IPS-20b (cell line): ENCODE measurements around the gene WDR90.
A peak's percentile ranks its signal among the peaks of the same experiment; 100 is the strongest.

Source experiments
- H3K27ac ChIP-seq: one replicate; pipeline ENCODE4 v1.5.1; 2013; ENCODE audit warnings: low read length
- H3K27me3 ChIP-seq: 2 replicates; pipeline ENCODE4 v1.6.1; 2013; ENCODE audit warnings: mild to moderate bottlenecking, low read length, inconsistent platforms; ENCODE audit not compliant: insufficient read depth
- H3K36me3 ChIP-seq: 2 replicates; pipeline ENCODE4 v1.6.1; 2013; ENCODE audit warnings: low read depth, mild to moderate bottlenecking, inconsistent platforms, low read length, moderate library complexity; ENCODE audit not compliant: insufficient read depth
- H3K4me1 ChIP-seq: 2 replicates; pipeline ENCODE4 v1.6.1; 2013; ENCODE audit warnings: mild to moderate bottlenecking, control low read depth, inconsistent platforms, low read length, moderate library complexity; ENCODE audit not compliant: insufficient read depth
- H3K4me3 ChIP-seq: 2 replicates; pipeline ENCODE4 v1.5.1; 2013; ENCODE audit warnings: mild to moderate bottlenecking, low read length, inconsistent platforms
- H3K9ac ChIP-seq: 2 replicates; pipeline ENCODE4 v1.6.1; 2013; ENCODE audit warnings: low read depth, mild to moderate bottlenecking, inconsistent platforms, low read length, moderate library complexity
- H3K9me3 ChIP-seq: 2 replicates; pipeline ENCODE4 v1.6.1; 2013; ENCODE audit warnings: mild to moderate bottlenecking, low read depth, low read length, inconsistent platforms; ENCODE audit not compliant: insufficient read depth

The WDR90 gene

GRCh38 chr16:668519-669171 is 19.5 kb downstream of the WDR90 start:
- Histone ChIP-seq H3K4me1 (peaks cover 3% of the 10 kb centered on the region; the same call in 1 of the 2 replicates), H3K9me3 (no peaks in the 10 kb centered on the region), H3K27ac (no peak overlapping the region), H3K27me3 (no peaks in the 10 kb centered on the region), H3K9ac (peak overlapping the region; percentile 89; the same call in 1 of the 2 replicates), H3K36me3 (peaks cover 45% of the 10 kb centered on the region), H3K4me3 (peak overlapping the region; percentile 87)

DNA sequence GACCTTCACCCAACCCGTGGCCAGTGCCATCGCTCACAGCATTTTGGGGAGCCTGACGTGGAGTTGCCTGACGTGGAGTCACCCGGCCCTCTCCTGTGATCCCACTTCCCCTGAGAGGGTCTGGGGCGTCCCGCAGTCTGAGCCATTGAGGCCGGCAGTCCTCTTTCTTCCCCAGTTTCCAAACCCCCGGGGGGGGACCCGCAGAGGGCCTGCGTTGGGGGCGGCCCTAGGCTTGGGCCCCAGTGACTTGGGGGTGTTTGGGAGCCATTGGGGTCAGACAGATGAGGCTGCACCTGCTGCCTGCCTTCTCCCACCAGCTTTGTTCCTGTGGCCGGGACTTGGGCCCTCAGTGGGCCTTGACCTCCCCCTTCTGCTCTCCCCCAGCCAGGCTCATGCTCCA is 20.5 kb downstream of the WDR90 start:
- H3K27me3 ChIP-seq = no peaks in the 10 kb centered on the region
- H3K4me3 ChIP-seq = no peak overlapping the region
- no peaks in the 10 kb centered on the region for H3K9me3 ChIP-seq
- no peak overlapping the region for H3K27ac ChIP-seq
- H3K9ac ChIP-seq = no peak overlapping the region
- H3K4me1 ChIP-seq = peaks cover 3% of the 10 kb centered on the region; the same call in 1 of the 2 replicates
- peaks cover 49% of the 10 kb centered on the region for H3K36me3 ChIP-seq

DNA sequence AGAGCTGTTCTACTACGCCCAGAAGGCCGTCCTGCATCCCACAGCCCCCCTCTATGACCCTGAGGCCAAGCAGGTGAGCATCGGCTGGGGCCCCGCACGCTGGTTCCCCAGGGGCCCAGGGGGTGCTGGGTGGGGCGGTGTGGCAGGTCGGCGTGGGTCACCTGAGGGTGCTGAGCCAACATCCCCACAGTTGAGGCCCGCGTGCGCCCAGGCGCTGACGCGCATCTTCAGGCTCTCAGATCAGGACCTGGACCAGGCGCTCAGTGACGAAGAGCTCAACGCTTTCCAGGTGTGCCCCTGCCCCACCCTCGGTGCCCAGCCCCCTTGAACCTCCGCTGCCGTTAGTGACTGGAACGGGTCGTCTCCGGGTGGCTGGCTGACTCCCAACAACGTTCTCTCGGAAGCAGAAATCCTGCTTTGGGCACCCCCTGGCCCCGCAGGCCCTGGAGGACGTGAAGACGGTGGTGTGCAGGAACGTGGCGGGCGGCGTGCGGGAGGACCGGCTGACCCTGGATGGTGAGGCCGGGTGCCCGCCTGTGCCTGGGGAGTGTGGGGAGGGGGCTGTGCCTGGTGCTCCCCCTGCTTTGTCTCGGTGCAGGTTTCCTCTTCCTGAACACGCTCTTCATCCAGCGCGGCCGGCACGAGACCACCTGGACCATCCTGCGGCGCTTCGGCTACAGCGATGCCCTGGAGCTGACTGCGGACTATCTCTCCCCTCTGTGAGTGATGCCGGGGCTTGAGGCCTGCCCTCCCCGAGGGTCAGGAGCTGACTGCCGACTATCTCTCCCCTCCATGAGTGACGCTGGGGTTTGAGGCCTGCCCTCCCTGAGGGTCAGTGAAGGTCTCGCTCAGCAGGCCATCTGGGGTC is 21.6 kb downstream of the WDR90 start:
- peaks cover 7% of the 10 kb centered on the region; the same call in 1 of the 2 replicates for H3K4me1 ChIP-seq
- no peak overlapping the region for H3K4me3 ChIP-seq
- H3K36me3 ChIP-seq = peaks cover 49% of the 10 kb centered on the region
- H3K9ac ChIP-seq = no peak overlapping the region
- H3K27me3 ChIP-seq = peaks cover 8% of the 10 kb centered on the region; the same call in 1 of the 2 replicates
- H3K9me3 ChIP-seq = no peaks in the 10 kb centered on the region
- no peak overlapping the region for H3K27ac ChIP-seq

- no peak overlapping the region for H3K4me3 ChIP-seq
- no peak overlapping the region for H3K9ac ChIP-seq
- H3K36me3 ChIP-seq = peaks cover 49% of the 10 kb centered on the region
- peaks cover 15% of the 10 kb centered on the region; the same call in 1 of the 2 replicates for H3K27me3 ChIP-seq
- H3K27ac ChIP-seq = no peak overlapping the region
- H3K4me1 ChIP-seq = peaks cover 7% of the 10 kb centered on the region; the same call in 1 of the 2 replicates
- no peaks in the 10 kb centered on the region for H3K9me3 ChIP-seq
Observed at GRCh38 chr16:671353-672131, 22.4 kb downstream of the WDR90 start.

- Histone ChIP-seq H3K27ac (no peak overlapping the region), H3K9ac (no peak overlapping the region), H3K4me1 (peaks cover 7% of the 10 kb centered on the region; the same call in 1 of the 2 replicates), H3K9me3 (no peaks in the 10 kb centered on the region), H3K36me3 (peaks cover 49% of the 10 kb centered on the region), H3K4me3 (no peak overlapping the region), H3K27me3 (peaks cover 15% of the 10 kb centered on the region; the same call in 1 of the 2 replicates)
Observed at GRCh38 chr16:672371-672770, 23.2 kb downstream of the WDR90 start.

DNA sequence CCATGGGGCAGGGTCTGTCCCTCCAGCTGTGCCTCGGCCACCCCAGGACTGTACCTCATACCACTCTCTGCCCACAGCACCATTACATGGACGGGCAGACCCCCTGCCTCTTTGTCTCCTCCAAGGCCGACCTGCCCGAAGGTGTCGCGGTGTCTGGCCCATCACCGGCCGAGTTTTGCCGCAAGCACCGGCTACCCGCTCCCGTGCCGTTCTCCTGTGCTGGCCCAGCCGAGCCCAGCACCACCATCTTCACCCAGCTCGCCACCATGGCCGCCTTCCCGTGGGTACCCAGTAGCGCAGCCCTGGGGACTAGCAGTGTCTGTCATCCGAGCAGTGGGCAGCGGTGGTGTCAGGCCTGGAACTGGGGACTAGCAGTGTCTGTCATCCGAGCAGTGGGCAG is 23.7 kb downstream of the WDR90 start:
- Histone ChIP-seq H3K27ac (no peak overlapping the region), H3K27me3 (peaks cover 15% of the 10 kb centered on the region; the same call in 1 of the 2 replicates), H3K9me3 (no peaks in the 10 kb centered on the region), H3K4me3 (no peak overlapping the region), H3K9ac (no peak overlapping the region), H3K36me3 (peaks cover 49% of the 10 kb centered on the region), H3K4me1 (peaks cover 3% of the 10 kb centered on the region; the same call in 1 of the 2 replicates)

GRCh38 chr16:673399-673991 is 24.3 kb downstream of the WDR90 start:
- Histone ChIP-seq H3K27ac (no peak overlapping the region), H3K9ac (no peak overlapping the region), H3K4me3 (no peak overlapping the region), H3K4me1 (peaks cover 3% of the 10 kb centered on the region; the same call in 1 of the 2 replicates), H3K9me3 (no peaks in the 10 kb centered on the region), H3K27me3 (peaks cover 15% of the 10 kb centered on the region; the same call in 1 of the 2 replicates), H3K36me3 (peaks cover 49% of the 10 kb centered on the region)

DNA sequence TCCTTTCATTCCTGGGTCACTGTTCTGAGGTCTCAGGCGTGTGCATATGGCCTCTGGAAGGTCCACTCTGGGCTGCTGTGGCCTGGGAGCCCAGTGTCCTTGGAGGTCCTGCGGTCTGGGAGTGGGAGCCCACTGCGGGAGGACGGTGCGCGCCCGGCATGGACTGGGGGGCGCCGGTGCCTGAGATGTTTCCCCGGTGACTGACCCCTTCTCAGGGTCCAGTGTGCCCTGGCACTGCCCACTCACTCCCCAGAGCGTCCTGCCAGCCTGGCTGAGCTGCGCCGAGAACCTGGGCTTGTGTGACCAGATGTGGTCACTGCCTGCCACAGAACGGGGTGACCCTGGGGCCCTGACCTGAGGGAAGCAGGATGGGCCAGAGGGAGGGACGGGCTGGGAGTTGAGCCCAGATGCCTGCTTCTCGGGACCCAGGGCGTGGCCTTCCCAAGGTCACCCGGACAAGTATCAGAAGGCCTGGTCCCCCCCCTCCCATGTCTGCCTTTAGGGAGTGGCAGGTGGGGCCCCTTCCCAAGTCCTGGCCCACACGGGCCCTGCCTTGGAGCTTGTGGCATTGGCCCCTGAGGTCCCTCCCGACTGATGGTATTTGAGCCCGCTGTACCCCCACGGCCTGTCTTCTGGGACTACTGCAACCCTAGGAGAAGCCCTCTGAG is 25.2 kb downstream of the WDR90 start:
- Histone ChIP-seq H3K27me3 (peaks cover 15% of the 10 kb centered on the region; the same call in 1 of the 2 replicates), H3K9ac (no peak overlapping the region), H3K36me3 (peaks cover 45% of the 10 kb centered on the region), H3K9me3 (no peaks in the 10 kb centered on the region), H3K4me3 (peak overlapping the region; percentile 69; the same call in 1 of the 2 replicates), H3K4me1 (peaks cover 3% of the 10 kb centered on the region; the same call in 1 of the 2 replicates), H3K27ac (no peak overlapping the region)

- Histone ChIP-seq H3K4me3 (peak within 1 kb of the TSS; percentile 69), H3K36me3 (peaks cover 36% of the 10 kb centered on the region), H3K9ac (no peak within 1 kb of the TSS; the same call in 1 of the 2 replicates)
Observed at GRCh38 chr16:674968-675883, 26.1 kb downstream of the WDR90 start, which contains the start of gene RHBDL1. Gene RHBDL1, plus strand, starts transcription at chr16:675671. Its CDS starts 120 bp downstream, at chr16:675791.

More at GRCh38 chr16:674968-675883, 26.1 kb downstream of the WDR90 start, which contains the start of gene RHBDL1:
- Histone ChIP-seq H3K27me3 (peaks cover 15% of the 10 kb centered on the region; the same call in 1 of the 2 replicates), H3K27ac (no peak within 1 kb of the TSS), H3K4me1 (peaks cover 3% of the 10 kb centered on the region; the same call in 1 of the 2 replicates), H3K9me3 (no peaks in the 10 kb centered on the region)
